HEK293T (cell line): ENCODE results near the gene DHX9.

Experiments used
- ARNT ChIP-seq: fragments of 450-650 bp; IDR thresholded peaks from 2 replicates; pipeline ENCODE4 v1.6.1; 2017; ENCODE audit warnings: mild to moderate bottlenecking
- BHLHE40 ChIP-seq: fragments of 450-650 bp; IDR thresholded peaks from 2 replicates; pipeline ENCODE4 v1.6.1; 2016; ENCODE audit warnings: mild to moderate bottlenecking, moderate library complexity, borderline replicate concordance
- ELF4 ChIP-seq: fragments of 450-650 bp; IDR thresholded peaks from 2 replicates; pipeline ENCODE4 v1.6.1; 2017; ENCODE audit warnings: antibody characterized with exemption
- FOXA1 ChIP-seq: fragments of 450-650 bp; IDR thresholded peaks from 2 replicates; pipeline ENCODE4 v1.6.1; 2016; ENCODE audit warnings: mild to moderate bottlenecking
- FOXK2 ChIP-seq: fragments of 450-650 bp; IDR thresholded peaks from 2 replicates; pipeline ENCODE4 v1.6.1; 2016; ENCODE audit warnings: mild to moderate bottlenecking
- FOXM1 ChIP-seq: fragments of 450-650 bp; IDR thresholded peaks from 2 replicates; pipeline ENCODE4 v1.6.1; 2017; ENCODE audit warnings: mild to moderate bottlenecking, borderline replicate concordance
- HDGF ChIP-seq: fragments of 450-650 bp; IDR thresholded peaks from 2 replicates; pipeline ENCODE4 v1.6.1; 2017; ENCODE audit warnings: antibody characterized with exemption, borderline replicate concordance
- L3MBTL2 ChIP-seq: fragments of 450-650 bp; conservative IDR thresholded peaks from 2 replicates; pipeline ENCODE4 v1.6.1; 2016; ENCODE audit warnings: mild to moderate bottlenecking
- SP1 ChIP-seq: fragments of 450-650 bp; IDR thresholded peaks from 2 replicates; pipeline ENCODE4 v1.6.1; 2017
- SUZ12 ChIP-seq: fragments of 450-650 bp; IDR thresholded peaks from 2 replicates; pipeline ENCODE4 v1.6.1; 2016; ENCODE audit warnings: mild to moderate bottlenecking
- TARDBP ChIP-seq: fragments of 450-650 bp; IDR thresholded peaks from 2 replicates; pipeline ENCODE4 v1.6.1; 2016
- TF ChIP-seq, protein P1 (sequence below): fragments of 450-650 bp; IDR thresholded peaks from 2 replicates; pipeline ENCODE4 v1.6.1; 2016

GRCh38 chr1:182809414-182809957 is 29.7 kb upstream of the DHX9 start:
- TF ChIP-seq FOXA1 (no peak), ELF4 (no peak), TARDBP (no peak), L3MBTL2 (no peak), SP1 (no peak), FOXM1 (no peak), SUZ12 (no peak), FOXK2 (no peak), HDGF (no peak), ARNT (no peak), BHLHE40 (no peak)
- TF ChIP-seq, protein P1, sequence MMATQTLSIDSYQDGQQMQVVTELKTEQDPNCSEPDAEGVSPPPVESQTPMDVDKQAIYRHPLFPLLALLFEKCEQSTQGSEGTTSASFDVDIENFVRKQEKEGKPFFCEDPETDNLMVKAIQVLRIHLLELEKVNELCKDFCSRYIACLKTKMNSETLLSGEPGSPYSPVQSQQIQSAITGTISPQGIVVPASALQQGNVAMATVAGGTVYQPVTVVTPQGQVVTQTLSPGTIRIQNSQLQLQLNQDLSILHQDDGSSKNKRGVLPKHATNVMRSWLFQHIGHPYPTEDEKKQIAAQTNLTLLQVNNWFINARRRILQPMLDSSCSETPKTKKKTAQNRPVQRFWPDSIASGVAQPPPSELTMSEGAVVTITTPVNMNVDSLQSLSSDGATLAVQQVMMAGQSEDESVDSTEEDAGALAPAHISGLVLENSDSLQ = no peak
